Neuronal stem cell (in vitro differentiated cells): ENCODE measurements around the gene PRR3.
"Not testable (repeated sequence)": the region's sequence is repeated elsewhere in the genome, so short reads cannot be mapped to it uniquely, and the experiment has no call there.

Experiments used
- DNase-seq: peaks from one replicate; pipeline ENCODE4 v3.0.0-alpha.2; 2013; ENCODE audit warnings: low spot score
- H2AFZ ChIP-seq: one replicate; pipeline ENCODE4 v1.6.1; 2013; ENCODE audit warnings: mild to moderate bottlenecking, low read length, inconsistent platforms
- H2AK5ac ChIP-seq: 2 replicates; pipeline ENCODE4 v1.6.1; 2013; ENCODE audit warnings: low read depth, mild to moderate bottlenecking, inconsistent platforms, low read length, moderate library complexity, mixed read lengths
- H2BK120ac ChIP-seq: 2 replicates; pipeline ENCODE4 v1.6.1; 2013; ENCODE audit warnings: low read depth, mild to moderate bottlenecking, inconsistent platforms, low read length, moderate library complexity, mixed read lengths
- H2BK12ac ChIP-seq: one replicate; pipeline ENCODE4 v1.6.1; 2013; ENCODE audit warnings: low read length, inconsistent platforms
- H2BK15ac ChIP-seq: 2 replicates; pipeline ENCODE4 v1.6.1; 2013; ENCODE audit warnings: mild to moderate bottlenecking, low read length, inconsistent platforms, mixed read lengths
- H2BK5ac ChIP-seq: one replicate; pipeline ENCODE4 v1.6.1; 2013; ENCODE audit warnings: inconsistent platforms, mild to moderate bottlenecking, low read length, moderate library complexity
- H3K14ac ChIP-seq: one replicate; pipeline ENCODE4 v1.6.1; 2013; ENCODE audit warnings: low read length, inconsistent platforms
- H3K18ac ChIP-seq: 2 replicates; pipeline ENCODE4 v1.6.1; 2013; ENCODE audit warnings: low read length, inconsistent platforms
- H3K23ac ChIP-seq: 2 replicates; pipeline ENCODE4 v1.6.1; 2013; ENCODE audit warnings: low read depth, mild to moderate bottlenecking, mixed read lengths, low read length, inconsistent platforms; ENCODE audit not compliant: poor library complexity
- H3K27ac ChIP-seq: replicated peaks from 3 replicates; pipeline ENCODE4 v1.5.1; 2013; ENCODE audit warnings: low read length, inconsistent platforms
- H3K27me3 ChIP-seq, 3 experiments: 2 replicates each; pipeline ENCODE4 v1.6.1; 2013; ENCODE audit warnings: low read length in 3 of 3, mild to moderate bottlenecking in 2 of 3, inconsistent platforms in 1 of 3, low read depth in 1 of 3, mixed read lengths in 1 of 3, moderate library complexity in 1 of 3; ENCODE audit not compliant: control insufficient read depth in 3 of 3, insufficient read depth in 3 of 3
- H3K36me3 ChIP-seq, 2 donors: replicated peaks in 1 of 2; 2 replicates each; pipeline ENCODE4 v1.6.1; 2013; ENCODE audit warnings: low read length in 2 of 2; ENCODE audit not compliant: control insufficient read depth in 2 of 2, insufficient read depth in 2 of 2
- H3K4ac ChIP-seq: 2 replicates; pipeline ENCODE4 v1.6.1; 2013; ENCODE audit warnings: inconsistent platforms, mild to moderate bottlenecking, low read length, moderate library complexity
- H3K4me1 ChIP-seq, 2 donors: 1 replicate in 1 of 2; 2 replicates in 1 of 2; pipeline ENCODE4 v1.6.1; 2013; ENCODE audit warnings: low read length in 2 of 2, low read depth in 1 of 2; ENCODE audit not compliant: control insufficient read depth in 2 of 2, insufficient read depth in 1 of 2
- H3K4me2 ChIP-seq: one replicate; pipeline ENCODE4 v1.6.1; 2013; ENCODE audit warnings: mild to moderate bottlenecking, low read length, inconsistent platforms; ENCODE audit not compliant: insufficient read depth, poor library complexity, severe bottlenecking
- H3K4me3 ChIP-seq, 2 donors: 2 replicates each; pipeline ENCODE4 v1.5.1; 2013; ENCODE audit warnings: low read length in 2 of 2, mild to moderate bottlenecking in 2 of 2, inconsistent platforms in 1 of 2, moderate library complexity in 1 of 2
- H3K79me1 ChIP-seq: one replicate; pipeline ENCODE4 v1.6.1; 2013; ENCODE audit warnings: low read depth, mild to moderate bottlenecking, inconsistent platforms, low read length, moderate library complexity
- H3K9ac ChIP-seq: one replicate; pipeline ENCODE4 v1.6.1; 2013; ENCODE audit warnings: mild to moderate bottlenecking, low read depth, low read length, inconsistent platforms; ENCODE audit not compliant: poor library complexity
- H3K9me3 ChIP-seq, 2 donors: replicated peaks in 1 of 2; 2 replicates each; pipeline versions ENCODE3 to v1.6.1; 2013; ENCODE audit warnings: low read length in 2 of 2, mild to moderate bottlenecking in 2 of 2, inconsistent platforms in 1 of 2, low read depth in 1 of 2, mixed read lengths in 1 of 2, moderate library complexity in 1 of 2; ENCODE audit not compliant: control insufficient read depth in 2 of 2, insufficient read depth in 1 of 2
- H4K8ac ChIP-seq: one replicate; pipeline ENCODE4 v1.6.1; 2013; ENCODE audit warnings: low read depth, mild to moderate bottlenecking, inconsistent platforms, low read length, moderate library complexity
- H4K91ac ChIP-seq: one replicate; pipeline ENCODE4 v1.6.1; 2013; ENCODE audit warnings: low read length, low read depth, mild to moderate bottlenecking, inconsistent platforms; ENCODE audit not compliant: poor library complexity
- WGBS, 2 donors: extraction: QIAGEN DNeasy Blood & Tissue Kit; methylation state at CpG; one replicate each; pipeline ENCODE4 v1.1.7; 2013; ENCODE audit warnings: missing lambda C conversion rate in 2 of 2, mixed read lengths in 1 of 2; ENCODE audit not compliant: insufficient read length in 2 of 2, insufficient replicate concordance in 1 of 2; ENCODE audit errors: extremely low coverage in 2 of 2; 5-methylcytosine and 5-hydroxymethylcytosine counted together

PRR3 gene

DNA sequence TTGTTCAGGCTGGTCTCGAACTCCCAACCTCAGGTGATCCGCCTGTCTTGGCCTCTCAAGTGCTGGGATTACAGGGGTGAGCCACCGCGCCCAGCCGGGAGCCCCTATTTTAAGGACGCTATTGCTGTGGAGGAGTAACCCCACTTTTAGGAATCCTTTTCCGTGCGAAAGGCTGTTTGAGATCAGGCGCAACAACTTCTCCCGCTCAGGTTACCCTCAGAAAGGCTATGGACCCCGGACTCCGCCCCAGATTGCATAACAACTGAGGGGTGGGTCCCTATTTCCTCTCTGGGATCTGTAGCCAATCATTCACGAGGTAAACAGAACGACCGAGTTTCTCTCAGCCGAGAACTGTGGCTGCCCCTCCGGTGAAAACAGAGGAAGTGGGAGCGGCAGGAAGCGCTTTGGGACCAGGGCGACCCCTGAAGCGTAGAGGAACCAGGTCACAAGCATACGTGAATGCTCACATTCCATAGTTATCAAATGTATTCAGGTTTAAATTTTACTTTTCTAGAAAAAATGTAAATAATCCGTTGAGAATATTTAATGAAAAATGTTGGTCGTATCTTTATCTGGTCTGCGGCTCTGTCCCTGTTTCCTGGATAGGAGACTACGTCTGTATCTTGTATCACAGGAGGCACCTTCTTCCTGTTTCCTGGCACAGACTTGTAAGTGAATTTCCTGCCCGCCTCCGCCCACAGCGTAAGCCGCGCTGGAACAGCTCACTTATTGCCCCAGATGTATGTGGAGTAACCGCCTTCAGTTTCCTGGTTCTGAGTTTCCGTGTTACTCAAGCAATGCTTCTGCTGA, 40.9 kb upstream of the PRR3 start:
- no peak overlapping the region for H2BK5ac ChIP-seq
- H3K4me3 ChIP-seq = peak overlapping the region; percentile 4 to 77
- no peak overlapping the region for H2BK15ac ChIP-seq
- WGBS, 2 donors = no CpG with 5 or more reads among the region's 33 CpGs
- peak overlapping the region; percentile 36 for H3K27ac ChIP-seq
- H3K4me1 ChIP-seq = peaks cover 2 to 4% of the 10 kb centered on the region in 2 donors
- DNase-seq = peak; percentile 65
- H3K18ac ChIP-seq = peak overlapping the region; percentile 94
- H3K79me1 ChIP-seq = no peaks in the 10 kb centered on the region
- no peak overlapping the region for H3K9ac ChIP-seq
- no peak overlapping the region for H4K91ac ChIP-seq
- peaks cover 0 to 7% of the 10 kb centered on the region in 2 donors for H3K9me3 ChIP-seq
- no peaks in the 10 kb centered on the region for H3K27me3 ChIP-seq
- H2BK120ac ChIP-seq = no peak overlapping the region
- H2AK5ac ChIP-seq = no peak overlapping the region
- no peak overlapping the region for H3K4ac ChIP-seq
- no peak overlapping the region for H3K14ac ChIP-seq
- no peak overlapping the region for H2BK12ac ChIP-seq
- no peaks in the 10 kb centered on the region for H3K36me3 ChIP-seq
- peak overlapping the region; percentile 17 for H4K8ac ChIP-seq
- H2AFZ ChIP-seq = peak overlapping the region; percentile 77
- no peak overlapping the region for H3K23ac ChIP-seq
- peak overlapping the region; percentile 58 for H3K4me2 ChIP-seq

DNA sequence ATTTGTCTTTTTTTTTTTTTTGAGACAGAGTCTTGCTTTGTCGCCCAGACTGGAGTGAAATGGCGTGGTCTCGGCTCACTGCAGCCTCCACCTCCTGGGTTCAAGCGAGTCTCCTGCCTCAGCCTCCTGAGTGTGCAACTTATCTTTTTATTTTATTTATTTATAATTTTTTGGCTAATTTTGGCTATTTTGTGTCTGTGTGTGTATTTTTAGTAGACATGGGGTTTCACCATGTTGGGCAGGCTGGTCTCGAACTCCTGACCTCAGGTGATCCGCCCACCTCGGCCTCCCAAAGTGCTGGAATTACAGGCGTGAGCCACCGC, 40.4 kb upstream of the PRR3 start:
- H3K14ac ChIP-seq, H4K8ac ChIP-seq, H2BK5ac ChIP-seq, H3K9me3 ChIP-seq, H3K9ac ChIP-seq, H3K27me3 ChIP-seq, H2BK12ac ChIP-seq, H3K4ac ChIP-seq, DNase-seq, H3K79me1 ChIP-seq, H3K36me3 ChIP-seq, H2BK120ac ChIP-seq, H3K4me1 ChIP-seq, H4K91ac ChIP-seq, H2AK5ac ChIP-seq, H2BK15ac ChIP-seq, H3K23ac ChIP-seq, H3K27ac ChIP-seq, H3K18ac ChIP-seq: not testable (repeated sequence)
- peak overlapping the region in 1 of 2 donors; percentile 77 for H3K4me3 ChIP-seq
- peak overlapping the region; percentile 58 for H3K4me2 ChIP-seq
- peak overlapping the region; percentile 77 for H2AFZ ChIP-seq
- no CpG with 5 or more reads among the region's 9 CpGs for WGBS, 2 donors

DNA sequence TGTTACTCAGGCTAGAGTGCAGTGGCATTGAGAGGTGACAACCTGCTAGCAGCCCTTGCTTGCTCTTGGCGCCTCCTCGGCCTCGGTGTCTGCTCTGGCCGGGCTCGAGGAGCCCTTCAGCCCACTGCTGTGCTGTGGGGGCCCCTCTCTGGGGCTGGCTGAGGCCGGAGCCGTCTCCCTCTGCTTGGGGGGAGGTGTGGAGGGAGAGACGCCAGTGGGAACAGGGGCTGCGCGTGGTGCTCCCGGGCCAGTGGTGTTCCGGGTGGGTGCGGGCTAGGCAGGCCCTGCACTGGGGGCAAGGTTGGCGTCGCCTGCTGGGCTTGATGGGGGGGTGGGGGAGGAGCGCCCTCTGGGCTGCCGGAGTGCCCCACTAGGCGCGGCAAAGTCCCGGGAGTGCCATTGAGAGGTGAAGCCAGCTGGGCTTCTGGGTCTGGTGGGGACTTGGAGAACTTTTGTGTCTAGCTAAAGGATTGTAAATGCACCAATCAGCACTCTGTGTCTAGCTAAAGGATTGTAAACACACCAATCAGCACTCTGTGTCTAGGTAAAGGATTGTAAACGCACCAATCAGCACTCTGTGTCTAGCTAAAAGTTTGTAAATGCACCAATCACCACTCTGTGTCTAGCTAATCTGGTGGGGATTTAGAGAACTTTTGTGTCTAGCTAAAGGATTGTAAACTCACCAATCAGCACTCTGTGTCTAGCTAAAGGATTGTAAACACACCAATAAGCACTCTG, 39.2 kb upstream of the PRR3 start:
- H2BK12ac ChIP-seq, H3K9ac ChIP-seq, H3K4me3 ChIP-seq, H3K9me3 ChIP-seq, H3K79me1 ChIP-seq, H2BK120ac ChIP-seq, DNase-seq, H2BK5ac ChIP-seq, H3K18ac ChIP-seq, H3K4me2 ChIP-seq, H3K14ac ChIP-seq, H3K27me3 ChIP-seq, H3K4me1 ChIP-seq, H3K27ac ChIP-seq, H4K8ac ChIP-seq, H3K23ac ChIP-seq, H2AFZ ChIP-seq, H4K91ac ChIP-seq, H2AK5ac ChIP-seq, H3K4ac ChIP-seq, H3K36me3 ChIP-seq: not testable (repeated sequence)
- no CpG with 5 or more reads among the region's 21 CpGs for WGBS, 2 donors
- peak overlapping the region; percentile 55 for H2BK15ac ChIP-seq

DNA sequence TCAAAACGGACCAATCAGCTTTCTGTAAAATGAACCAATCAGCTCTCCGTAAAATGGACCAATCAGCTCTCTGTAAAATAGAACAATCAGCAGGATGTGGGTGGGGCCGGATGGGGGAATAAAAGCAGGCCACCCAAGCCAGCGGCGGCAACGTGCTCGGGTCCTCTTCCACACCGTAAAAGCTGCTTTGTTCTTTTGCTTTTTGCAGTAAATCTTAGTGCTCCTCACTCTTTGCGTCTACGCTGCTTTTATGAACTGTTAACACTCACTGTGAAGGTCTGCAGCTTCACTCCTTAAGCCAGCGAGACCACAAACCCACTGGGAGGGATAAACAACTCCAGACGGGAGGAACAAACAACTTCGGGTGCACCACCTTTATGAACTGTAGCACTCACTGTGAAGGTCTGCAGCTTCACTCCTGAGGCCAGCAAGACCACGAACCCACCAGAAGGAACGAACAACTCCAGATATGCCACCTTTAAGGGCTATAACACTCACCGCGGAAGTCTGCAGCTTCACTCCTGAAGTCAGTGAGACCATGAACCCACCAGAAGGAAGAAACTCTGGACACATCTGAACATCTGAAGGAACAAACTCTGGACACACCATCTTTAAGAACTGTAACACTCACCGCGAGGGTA, 38.5 kb upstream of the PRR3 start:
- not testable (repeated sequence) for H2BK12ac ChIP-seq, H3K9ac ChIP-seq, H3K4me3 ChIP-seq, H3K23ac ChIP-seq, H3K36me3 ChIP-seq, H4K91ac ChIP-seq, H3K14ac ChIP-seq, H2AK5ac ChIP-seq, H3K9me3 ChIP-seq, H3K4ac ChIP-seq, DNase-seq, H2BK5ac ChIP-seq, H2BK15ac ChIP-seq, H3K27ac ChIP-seq, H3K4me2 ChIP-seq, H4K8ac ChIP-seq, H2BK120ac ChIP-seq, H3K79me1 ChIP-seq, H3K18ac ChIP-seq, H3K27me3 ChIP-seq, H3K4me1 ChIP-seq
- WGBS, 2 donors = no CpG with 5 or more reads among the region's 19 CpGs
- H2AFZ ChIP-seq = peak overlapping the region; percentile 59
